ENCODE results near the gene KLHDC8A.
A peak's percentile ranks its signal among the peaks of the same experiment; 100 is the strongest.

- peak; percentile 87; the same call in 1 of the 2 replicates for TF ChIP-seq ZNF274 (CRISPR knock-in tag; IDR thresholded peaks at IDR 0.05)
- no peak for TF ChIP-seq ETV6 (CRISPR knock-in tag; conservative IDR thresholded peaks at IDR 0.05)
- TF ChIP-seq, protein P1, sequence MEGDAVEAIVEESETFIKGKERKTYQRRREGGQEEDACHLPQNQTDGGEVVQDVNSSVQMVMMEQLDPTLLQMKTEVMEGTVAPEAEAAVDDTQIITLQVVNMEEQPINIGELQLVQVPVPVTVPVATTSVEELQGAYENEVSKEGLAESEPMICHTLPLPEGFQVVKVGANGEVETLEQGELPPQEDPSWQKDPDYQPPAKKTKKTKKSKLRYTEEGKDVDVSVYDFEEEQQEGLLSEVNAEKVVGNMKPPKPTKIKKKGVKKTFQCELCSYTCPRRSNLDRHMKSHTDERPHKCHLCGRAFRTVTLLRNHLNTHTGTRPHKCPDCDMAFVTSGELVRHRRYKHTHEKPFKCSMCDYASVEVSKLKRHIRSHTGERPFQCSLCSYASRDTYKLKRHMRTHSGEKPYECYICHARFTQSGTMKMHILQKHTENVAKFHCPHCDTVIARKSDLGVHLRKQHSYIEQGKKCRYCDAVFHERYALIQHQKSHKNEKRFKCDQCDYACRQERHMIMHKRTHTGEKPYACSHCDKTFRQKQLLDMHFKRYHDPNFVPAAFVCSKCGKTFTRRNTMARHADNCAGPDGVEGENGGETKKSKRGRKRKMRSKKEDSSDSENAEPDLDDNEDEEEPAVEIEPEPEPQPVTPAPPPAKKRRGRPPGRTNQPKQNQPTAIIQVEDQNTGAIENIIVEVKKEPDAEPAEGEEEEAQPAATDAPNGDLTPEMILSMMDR (CRISPR knock-in tag; IDR thresholded peaks at IDR 0.05), result peak; percentile 57
- no peak for TF ChIP-seq AFF4 (CRISPR knock-in tag; IDR thresholded peaks at IDR 0.05)
- no peak for TF ChIP-seq MTA3 (CRISPR knock-in tag; IDR thresholded peaks at IDR 0.05)
- TF ChIP-seq KMT2B (CRISPR knock-in tag; IDR thresholded peaks at IDR 0.05), result peak; percentile 23; the same call in 1 of the 2 replicates
- TF ChIP-seq, protein P2, sequence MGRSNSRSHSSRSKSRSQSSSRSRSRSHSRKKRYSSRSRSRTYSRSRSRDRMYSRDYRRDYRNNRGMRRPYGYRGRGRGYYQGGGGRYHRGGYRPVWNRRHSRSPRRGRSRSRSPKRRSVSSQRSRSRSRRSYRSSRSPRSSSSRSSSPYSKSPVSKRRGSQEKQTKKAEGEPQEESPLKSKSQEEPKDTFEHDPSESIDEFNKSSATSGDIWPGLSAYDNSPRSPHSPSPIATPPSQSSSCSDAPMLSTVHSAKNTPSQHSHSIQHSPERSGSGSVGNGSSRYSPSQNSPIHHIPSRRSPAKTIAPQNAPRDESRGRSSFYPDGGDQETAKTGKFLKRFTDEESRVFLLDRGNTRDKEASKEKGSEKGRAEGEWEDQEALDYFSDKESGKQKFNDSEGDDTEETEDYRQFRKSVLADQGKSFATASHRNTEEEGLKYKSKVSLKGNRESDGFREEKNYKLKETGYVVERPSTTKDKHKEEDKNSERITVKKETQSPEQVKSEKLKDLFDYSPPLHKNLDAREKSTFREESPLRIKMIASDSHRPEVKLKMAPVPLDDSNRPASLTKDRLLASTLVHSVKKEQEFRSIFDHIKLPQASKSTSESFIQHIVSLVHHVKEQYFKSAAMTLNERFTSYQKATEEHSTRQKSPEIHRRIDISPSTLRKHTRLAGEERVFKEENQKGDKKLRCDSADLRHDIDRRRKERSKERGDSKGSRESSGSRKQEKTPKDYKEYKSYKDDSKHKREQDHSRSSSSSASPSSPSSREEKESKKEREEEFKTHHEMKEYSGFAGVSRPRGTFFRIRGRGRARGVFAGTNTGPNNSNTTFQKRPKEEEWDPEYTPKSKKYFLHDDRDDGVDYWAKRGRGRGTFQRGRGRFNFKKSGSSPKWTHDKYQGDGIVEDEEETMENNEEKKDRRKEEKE (IDR thresholded peaks at IDR 0.05), result no peak
- no peak for TF ChIP-seq TARDBP (CRISPR knock-in tag; IDR thresholded peaks at IDR 0.05)
- peak; percentile 86; the same call in 1 of the 2 replicates for TF ChIP-seq ZFP91 (CRISPR knock-in tag; IDR thresholded peaks at IDR 0.05; ENCODE audit: borderline replicate concordance)
Measured at GRCh38 chr1:205321162-205321958, 35.4 kb downstream of the KLHDC8A start, which contains the start of gene NUAK2.

Data from HepG2 (cell line).